Putamen (tissue), 1 donor: ENCODE measurements around the gene PPRC1.

Experiments
- DNase-seq: peaks from one replicate; pipeline ENCODE4 v3.0.0-alpha.2; 2016; ENCODE audit warnings: low spot score

PPRC1 gene

GRCh38 chr10:102119417-102120141, 13.3 kb upstream of the PPRC1 start:
- DNase-seq, result no peak

- DNase-seq, result peak; percentile 92
Measured at GRCh38 chr10:102120142-102120990, 12.5 kb upstream of the PPRC1 start, which contains the start of gene LDB1. LDB1 (minus strand) TSS chr10:102120368; CDS start chr10:102120110, 258 bp downstream.

GRCh38 chr10:102120991-102121738, 11.7 kb upstream of the PPRC1 start:
- DNase-seq, result peak; percentile 66

DNA sequence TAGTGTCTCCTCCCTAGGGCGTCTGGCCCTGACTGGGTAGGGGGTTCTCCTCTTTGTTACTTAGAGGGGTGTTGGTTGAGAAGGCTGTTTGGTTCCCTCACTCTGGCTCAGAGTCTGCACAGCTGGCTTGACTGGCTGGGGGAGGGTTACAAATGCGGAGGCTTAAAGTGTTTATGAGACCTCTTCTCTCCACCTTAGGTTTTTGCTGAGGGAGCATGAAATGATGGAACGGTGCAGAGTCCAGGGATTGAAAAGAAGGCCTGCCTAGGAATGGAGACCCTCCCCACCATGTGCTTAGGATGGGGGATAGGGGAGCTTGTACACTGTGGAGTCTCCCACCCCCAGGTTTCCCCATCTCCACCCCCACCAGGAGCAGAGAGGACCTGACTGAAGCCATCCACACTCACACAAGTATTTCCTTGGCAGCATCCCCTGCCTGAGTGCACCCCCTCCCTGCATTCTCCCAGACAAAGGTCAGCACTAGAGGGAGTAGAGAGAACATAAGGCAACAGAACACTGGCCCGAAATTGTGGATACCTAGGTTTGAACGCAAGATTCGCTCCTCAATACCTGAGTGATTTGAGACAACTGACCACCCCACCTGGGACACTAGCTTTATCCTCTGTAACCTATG, 11.0 kb upstream of the PPRC1 start:
- DNase-seq, result no peak

- no peak for DNase-seq
Measured at GRCh38 chr10:102122450-102122849, 10.4 kb upstream of the PPRC1 start.

GRCh38 chr10:102123223-102123622, 9.6 kb upstream of the PPRC1 start:
- no peak for DNase-seq

DNA sequence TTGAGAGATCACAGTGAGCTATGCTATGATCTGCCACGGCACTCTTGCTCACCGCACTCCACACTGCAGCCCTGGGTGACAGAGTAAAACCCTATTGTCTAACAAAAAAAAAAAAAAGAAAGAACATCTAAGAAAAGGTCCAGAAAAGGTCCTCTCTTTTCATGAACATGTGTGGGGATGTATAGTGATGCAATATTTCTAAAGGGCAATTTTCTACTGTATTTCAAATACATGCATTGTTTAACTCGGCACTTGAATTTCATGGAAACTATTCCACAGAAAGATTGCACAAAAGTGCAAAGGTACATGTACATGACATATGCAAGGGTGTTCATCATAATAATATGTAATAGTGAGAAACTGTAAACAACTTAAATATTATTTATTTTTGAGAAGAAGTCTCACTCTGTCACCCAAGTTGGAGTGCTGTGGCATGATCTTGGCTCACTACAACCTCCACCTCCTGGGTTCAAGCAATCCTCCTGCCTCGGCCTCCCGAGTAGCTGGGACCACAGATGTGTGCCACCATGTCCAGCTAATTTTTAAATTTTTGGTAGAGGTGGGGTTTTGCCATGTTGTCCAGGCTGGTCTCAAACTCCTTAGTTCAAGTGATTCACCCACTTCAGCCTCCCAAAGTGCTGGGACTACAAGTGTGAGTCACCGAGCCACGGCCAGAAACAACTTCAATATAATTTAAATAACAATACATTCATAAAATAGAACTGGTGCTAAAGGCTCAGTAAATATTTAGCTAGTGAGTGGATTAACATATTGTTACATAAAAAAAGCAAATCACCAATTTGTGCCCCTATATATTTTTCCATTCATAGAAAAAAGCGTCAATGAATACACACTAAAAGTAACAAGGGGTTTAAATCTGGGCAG, 1.3 kb upstream of the PPRC1 start:
- no peak for DNase-seq

- no peak for DNase-seq
Measured at GRCh38 chr10:102132193-102132562, 662 bp upstream of the PPRC1 start.

- peak; percentile 65 for DNase-seq
Measured at GRCh38 chr10:102133373-102134195, 744 bp downstream of the PPRC1 start.

GRCh38 chr10:102134416-102134815, 1.6 kb downstream of the PPRC1 start:
- DNase-seq, result no peak

- DNase-seq, result no peak
Measured at GRCh38 chr10:102135956-102136526, 3.2 kb downstream of the PPRC1 start.

DNA sequence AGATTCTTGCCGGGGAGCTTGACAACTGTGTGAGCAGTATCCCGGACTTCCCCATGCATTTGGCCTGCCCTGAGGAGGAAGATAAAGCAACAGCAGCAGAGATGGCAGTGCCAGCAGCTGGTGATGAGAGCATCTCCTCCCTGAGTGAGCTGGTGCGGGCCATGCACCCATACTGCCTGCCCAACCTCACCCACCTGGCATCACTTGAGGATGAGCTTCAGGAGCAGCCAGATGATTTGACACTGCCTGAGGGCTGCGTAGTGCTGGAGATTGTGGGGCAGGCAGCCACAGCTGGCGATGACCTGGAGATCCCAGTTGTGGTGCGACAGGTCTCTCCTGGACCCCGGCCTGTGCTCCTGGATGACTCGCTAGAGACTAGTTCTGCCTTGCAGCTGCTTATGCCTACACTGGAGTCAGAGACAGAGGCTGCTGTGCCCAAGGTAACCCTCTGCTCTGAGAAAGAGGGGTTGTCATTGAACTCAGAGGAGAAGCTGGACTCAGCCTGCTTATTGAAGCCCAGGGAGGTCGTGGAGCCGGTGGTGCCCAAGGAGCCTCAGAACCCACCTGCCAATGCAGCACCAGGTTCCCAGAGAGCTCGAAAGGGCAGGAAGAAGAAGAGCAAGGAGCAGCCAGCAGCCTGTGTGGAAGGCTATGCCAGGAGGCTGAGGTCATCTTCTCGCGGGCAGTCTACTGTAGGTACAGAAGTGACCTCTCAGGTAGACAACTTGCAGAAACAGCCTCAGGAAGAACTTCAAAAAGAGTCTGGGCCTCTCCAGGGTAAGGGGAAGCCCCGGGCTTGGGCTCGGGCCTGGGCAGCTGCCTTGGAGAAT, 6.7 kb downstream of the PPRC1 start:
- no peak for DNase-seq

- DNase-seq, result no peak
Measured at GRCh38 chr10:102140218-102140617, 7.4 kb downstream of the PPRC1 start.

DNA sequence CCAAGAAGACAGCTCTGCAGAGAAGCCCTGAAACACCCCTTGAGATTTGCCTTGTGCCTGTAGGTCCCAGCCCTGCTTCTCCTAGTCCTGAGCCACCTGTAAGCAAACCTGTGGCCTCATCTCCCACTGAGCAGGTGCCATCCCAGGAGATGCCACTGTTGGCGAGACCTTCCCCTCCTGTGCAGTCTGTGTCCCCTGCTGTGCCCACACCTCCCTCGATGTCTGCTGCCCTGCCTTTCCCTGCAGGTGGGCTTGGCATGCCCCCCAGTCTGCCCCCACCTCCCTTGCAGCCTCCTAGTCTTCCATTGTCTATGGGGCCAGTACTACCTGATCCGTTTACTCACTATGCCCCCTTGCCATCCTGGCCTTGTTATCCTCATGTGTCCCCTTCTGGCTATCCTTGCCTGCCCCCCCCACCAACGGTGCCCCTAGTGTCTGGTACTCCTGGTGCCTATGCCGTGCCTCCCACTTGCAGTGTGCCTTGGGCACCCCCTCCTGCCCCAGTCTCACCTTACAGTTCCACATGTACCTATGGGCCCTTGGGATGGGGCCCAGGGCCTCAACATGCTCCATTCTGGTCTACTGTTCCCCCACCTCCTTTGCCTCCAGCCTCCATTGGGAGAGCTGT, 8.2 kb downstream of the PPRC1 start:
- no peak for DNase-seq

DNA sequence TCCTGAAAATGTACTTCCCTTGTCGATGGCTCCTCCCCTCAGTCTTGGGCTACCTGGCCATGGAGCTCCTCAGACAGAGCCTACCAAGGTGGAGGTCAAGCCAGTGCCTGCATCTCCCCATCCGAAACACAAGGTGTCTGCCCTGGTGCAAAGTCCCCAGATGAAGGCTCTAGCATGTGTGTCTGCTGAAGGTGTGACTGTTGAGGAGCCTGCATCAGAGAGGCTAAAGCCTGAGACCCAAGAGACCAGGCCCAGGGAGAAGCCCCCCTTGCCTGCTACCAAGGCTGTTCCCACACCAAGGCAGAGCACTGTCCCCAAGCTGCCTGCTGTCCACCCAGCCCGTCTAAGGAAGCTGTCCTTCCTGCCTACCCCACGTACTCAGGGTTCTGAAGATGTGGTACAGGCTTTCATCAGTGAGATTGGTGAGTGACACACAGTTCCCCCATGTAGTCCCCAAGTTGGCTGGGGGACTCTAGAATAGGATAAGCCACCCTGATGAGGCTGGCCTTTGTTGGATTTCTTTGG, 8.8 kb downstream of the PPRC1 start:
- no peak for DNase-seq

- no peak for DNase-seq
Measured at GRCh38 chr10:102146971-102147428, 14.2 kb downstream of the PPRC1 start.

- no peak for DNase-seq
Measured at GRCh38 chr10:102147561-102147960, 14.7 kb downstream of the PPRC1 start.

DNA sequence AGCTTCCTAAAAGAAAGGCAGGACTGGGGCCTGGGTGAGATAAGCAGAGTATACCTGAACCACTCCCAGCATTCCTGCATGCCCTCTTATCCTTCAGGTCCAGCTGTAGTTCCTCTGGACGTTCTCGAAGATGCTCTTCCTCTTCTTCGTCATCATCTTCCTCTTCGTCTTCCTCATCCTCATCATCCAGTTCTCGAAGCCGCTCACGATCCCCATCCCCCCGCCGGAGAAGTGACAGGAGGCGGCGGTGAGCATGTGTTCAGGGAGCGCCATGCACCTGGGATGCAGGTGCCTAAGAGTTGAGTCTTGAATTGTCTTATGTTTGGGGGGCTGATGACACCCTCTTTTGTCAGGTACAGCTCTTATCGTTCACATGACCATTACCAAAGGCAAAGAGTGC, 15.4 kb downstream of the PPRC1 start:
- no peak for DNase-seq
